ENCODE measurements around the gene GPS1. TPM values are rescaled to one million over a fixed set of nuclear protein-coding genes. Genes with fewer than 3 reads are reported as not detected.

The GPS1 gene
- total RNA-seq, 1 donor from 2014 or later = 102 TPM

GRCh38 chr17:82047379-82047778, 4.3 kb upstream of the GPS1 start:
- no peak overlapping the region for H3K9ac ChIP-seq (ENCODE audit: low read length)
- H3K36me3 ChIP-seq (ENCODE audit: insufficient read depth, low read length) = no peaks in the 10 kb centered on the region
- no peaks in the 10 kb centered on the region for H3K9me3 ChIP-seq (ENCODE audit: insufficient read depth, low read depth, low read length)
- TF ChIP-seq EZH2 (IDR thresholded peaks at IDR 0.05; ENCODE audit: insufficient read depth, low read length) (no peak), CTCF (IDR thresholded peaks at IDR 0.05; ENCODE audit: insufficient read depth, low read depth, low read length) (no peak)
- no peak for DNase-seq (ENCODE audit: low read depth)
- H3K4me3 Mint-ChIP-seq (ENCODE audit: unreplicated experiment) = no peak overlapping the region
- FAIRE-seq = no peak
- H4K20me1 ChIP-seq (ENCODE audit: insufficient read depth, low read length) = no peaks in the 10 kb centered on the region
- H3K4me3 ChIP-seq (ENCODE audit: insufficient read depth, low read depth, low read length) = no peak overlapping the region
- H2AFZ ChIP-seq (ENCODE audit: low read depth, low read length) = no peak overlapping the region
- H3K4me1 Mint-ChIP-seq (ENCODE audit: low read depth, unreplicated experiment) = peaks cover 5% of the 10 kb centered on the region
- H3K27ac ChIP-seq (ENCODE audit: low read depth, low read length) = no peak overlapping the region
- H3K4me2 ChIP-seq (ENCODE audit: low read length) = no peak overlapping the region
- H3K79me2 ChIP-seq (ENCODE audit: insufficient read depth, low read length) = peaks cover 16% of the 10 kb centered on the region
- no peak overlapping the region for H3K27ac Mint-ChIP-seq (ENCODE audit: unreplicated experiment)
- no peaks in the 10 kb centered on the region for H3K27me3 Mint-ChIP-seq (ENCODE audit: low read depth, unreplicated experiment)
- no peaks in the 10 kb centered on the region for H3K27me3 ChIP-seq (ENCODE audit: insufficient read depth, low read length)
- H3K36me3 Mint-ChIP-seq (ENCODE audit: low read depth, unreplicated experiment) = peaks cover 10% of the 10 kb centered on the region
- H3K4me1 ChIP-seq (ENCODE audit: insufficient read depth, low read length) = peaks cover 8% of the 10 kb centered on the region
- H3K9me3 Mint-ChIP-seq (ENCODE audit: unreplicated experiment) = no peaks in the 10 kb centered on the region

GRCh38 chr17:82047914-82048570, 3.7 kb upstream of the GPS1 start:
- no peak for FAIRE-seq
- Mint-ChIP-seq H3K4me3 (ENCODE audit: unreplicated experiment) (no peak overlapping the region), H3K27ac (ENCODE audit: unreplicated experiment) (no peak overlapping the region), H3K4me1 (ENCODE audit: low read depth, unreplicated experiment) (peaks cover 5% of the 10 kb centered on the region), H3K36me3 (ENCODE audit: low read depth, unreplicated experiment) (peaks cover 10% of the 10 kb centered on the region), H3K27me3 (ENCODE audit: low read depth, unreplicated experiment) (no peaks in the 10 kb centered on the region), H3K9me3 (ENCODE audit: unreplicated experiment) (no peaks in the 10 kb centered on the region)
- Histone ChIP-seq H4K20me1 (ENCODE audit: insufficient read depth, low read length) (peaks cover 6% of the 10 kb centered on the region), H3K27me3 (ENCODE audit: insufficient read depth, low read length) (no peaks in the 10 kb centered on the region), H3K4me2 (ENCODE audit: low read length) (no peak overlapping the region), H3K4me1 (ENCODE audit: insufficient read depth, low read length) (peaks cover 15% of the 10 kb centered on the region), H3K9me3 (ENCODE audit: insufficient read depth, low read depth, low read length) (no peaks in the 10 kb centered on the region), H3K4me3 (ENCODE audit: insufficient read depth, low read depth, low read length) (no peak overlapping the region), H3K9ac (ENCODE audit: low read length) (no peak overlapping the region), H3K27ac (ENCODE audit: low read depth, low read length) (no peak overlapping the region), H2AFZ (ENCODE audit: low read depth, low read length) (no peak overlapping the region), H3K79me2 (ENCODE audit: insufficient read depth, low read length) (peaks cover 23% of the 10 kb centered on the region), H3K36me3 (ENCODE audit: insufficient read depth, low read length) (no peaks in the 10 kb centered on the region)
- TF ChIP-seq EZH2 (IDR thresholded peaks at IDR 0.05; ENCODE audit: insufficient read depth, low read length) = no peak
- TF ChIP-seq CTCF (IDR thresholded peaks at IDR 0.05; ENCODE audit: insufficient read depth, low read depth, low read length) = no peak
- no peak for DNase-seq (ENCODE audit: low read depth)

GRCh38 chr17:82048571-82048971, 3.1 kb upstream of the GPS1 start:
- Histone ChIP-seq H4K20me1 (ENCODE audit: insufficient read depth, low read length) (peaks cover 10% of the 10 kb centered on the region), H3K27me3 (ENCODE audit: insufficient read depth, low read length) (no peaks in the 10 kb centered on the region), H3K36me3 (ENCODE audit: insufficient read depth, low read length) (no peaks in the 10 kb centered on the region), H3K4me2 (ENCODE audit: low read length) (no peak overlapping the region), H3K79me2 (ENCODE audit: insufficient read depth, low read length) (peaks cover 28% of the 10 kb centered on the region), H3K9ac (ENCODE audit: low read length) (no peak overlapping the region), H3K4me3 (ENCODE audit: insufficient read depth, low read depth, low read length) (no peak overlapping the region), H3K4me1 (ENCODE audit: insufficient read depth, low read length) (peaks cover 17% of the 10 kb centered on the region), H3K9me3 (ENCODE audit: insufficient read depth, low read depth, low read length) (no peaks in the 10 kb centered on the region), H2AFZ (ENCODE audit: low read depth, low read length) (no peak overlapping the region), H3K27ac (ENCODE audit: low read depth, low read length) (no peak overlapping the region)
- H3K9me3 Mint-ChIP-seq (ENCODE audit: unreplicated experiment) = no peaks in the 10 kb centered on the region
- H3K36me3 Mint-ChIP-seq (ENCODE audit: low read depth, unreplicated experiment) = peaks cover 10% of the 10 kb centered on the region
- H3K4me1 Mint-ChIP-seq (ENCODE audit: low read depth, unreplicated experiment) = peaks cover 5% of the 10 kb centered on the region
- H3K4me3 Mint-ChIP-seq (ENCODE audit: unreplicated experiment) = no peak overlapping the region
- H3K27me3 Mint-ChIP-seq (ENCODE audit: low read depth, unreplicated experiment) = no peaks in the 10 kb centered on the region
- no peak for FAIRE-seq
- H3K27ac Mint-ChIP-seq (ENCODE audit: unreplicated experiment) = no peak overlapping the region
- no peak for DNase-seq (ENCODE audit: low read depth)
- TF ChIP-seq EZH2 (IDR thresholded peaks at IDR 0.05; ENCODE audit: insufficient read depth, low read length) = no peak
- no peak for TF ChIP-seq CTCF (IDR thresholded peaks at IDR 0.05; ENCODE audit: insufficient read depth, low read depth, low read length)
